ENCODE data around the gene HIVEP1.
"Not testable (repeated sequence)": the region's sequence is repeated elsewhere in the genome, so short reads cannot be mapped to it uniquely, and the experiment has no call there.

HIVEP1 gene

GRCh38 chr6:12129523-12129922 is 117.4 kb downstream of the HIVEP1 start:
- no peak for DNase-seq

GRCh38 chr6:12132351-12133222 is 120.5 kb downstream of the HIVEP1 start:
- no peak for DNase-seq

DNA sequence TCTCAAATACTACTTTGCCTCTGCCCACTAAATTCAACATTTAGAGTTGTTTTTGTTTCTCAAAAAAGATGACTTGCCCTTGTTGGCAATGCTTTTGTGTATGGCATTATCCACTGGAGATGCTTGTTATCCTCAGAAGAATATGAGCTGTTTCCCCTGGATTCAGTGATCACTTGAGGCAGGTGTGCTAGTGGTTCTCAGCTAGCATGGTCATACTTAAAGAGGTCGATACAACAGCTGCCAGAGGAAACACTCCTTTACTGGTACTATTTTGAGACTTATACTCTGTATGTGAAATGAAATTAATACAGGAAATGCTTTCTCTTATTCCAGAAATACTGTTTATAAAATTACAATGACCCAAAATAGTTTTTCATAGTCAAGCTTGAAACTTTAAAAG is 122.5 kb downstream of the HIVEP1 start:
- no peak for DNase-seq

- no peak for DNase-seq
Observed at GRCh38 chr6:12134991-12135390, 122.9 kb downstream of the HIVEP1 start.

GRCh38 chr6:12136905-12137304 is 124.8 kb downstream of the HIVEP1 start:
- DNase-seq: no peak

DNA sequence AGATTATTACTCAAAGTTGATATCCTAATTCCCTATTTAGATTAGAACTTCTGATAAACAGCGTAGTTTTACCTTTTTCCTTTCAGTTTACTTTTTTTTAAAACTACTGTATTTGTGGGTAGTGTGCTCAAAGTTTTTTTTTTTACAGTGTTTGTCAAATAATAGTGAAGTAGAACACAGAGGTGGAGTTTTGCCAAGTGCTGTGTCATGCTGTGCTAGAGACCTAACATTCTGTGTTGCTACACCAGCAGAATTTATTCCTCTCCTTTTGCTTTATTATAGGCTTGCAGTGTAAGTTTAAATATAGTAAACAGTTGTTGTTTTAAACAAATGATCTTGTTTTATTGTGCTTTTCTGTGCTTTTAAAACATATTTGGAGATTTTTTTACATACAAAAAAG is 125.4 kb downstream of the HIVEP1 start:
- DNase-seq: no peak

GRCh38 chr6:12138381-12138780 is 126.3 kb downstream of the HIVEP1 start:
- DNase-seq: no peak

- no peak for DNase-seq
Observed at GRCh38 chr6:12138936-12139335, 126.8 kb downstream of the HIVEP1 start.

DNA sequence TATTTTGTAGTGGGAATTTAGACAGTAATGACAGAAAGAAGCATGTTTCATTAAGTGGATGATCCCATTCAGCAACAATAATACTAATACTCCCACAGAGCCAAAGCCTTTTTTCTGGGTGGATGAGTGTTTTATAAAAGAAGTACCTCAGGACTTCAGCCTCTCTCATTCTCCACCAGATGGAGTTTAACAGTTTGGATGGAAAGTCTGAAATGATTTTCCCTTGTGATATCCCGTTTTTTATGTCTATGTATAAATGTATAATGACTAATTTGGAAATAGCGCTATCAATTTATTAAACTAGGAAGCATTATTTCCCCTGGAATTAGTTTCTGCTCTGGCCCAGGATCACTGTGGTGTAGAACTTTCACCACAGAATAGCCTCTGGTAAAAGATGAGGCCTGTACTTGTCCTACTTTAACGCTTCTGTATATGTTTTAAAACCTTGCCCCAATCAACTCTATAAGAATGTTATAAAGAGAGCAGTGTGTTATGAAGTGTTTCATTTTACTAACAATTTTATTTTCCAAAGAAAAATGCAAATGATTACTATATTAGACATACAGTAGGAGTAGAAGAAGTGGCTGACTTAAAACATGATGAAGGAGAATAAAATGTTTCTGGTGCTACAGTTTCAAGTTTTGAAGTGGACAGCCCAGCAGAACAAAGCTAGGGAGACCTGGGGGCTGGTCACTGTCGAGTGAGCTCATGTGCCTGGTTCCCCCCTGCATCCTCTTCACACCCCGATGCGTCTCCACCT is 135.6 kb downstream of the HIVEP1 start:
- no peak for DNase-seq

- DNase-seq: no peak
Observed at GRCh38 chr6:12148317-12148801, 136.2 kb downstream of the HIVEP1 start.

- DNase-seq: no peak
Observed at GRCh38 chr6:12148841-12149240, 136.7 kb downstream of the HIVEP1 start.

- DNase-seq: no peak
Observed at GRCh38 chr6:12149944-12150510, 137.9 kb downstream of the HIVEP1 start.

DNA sequence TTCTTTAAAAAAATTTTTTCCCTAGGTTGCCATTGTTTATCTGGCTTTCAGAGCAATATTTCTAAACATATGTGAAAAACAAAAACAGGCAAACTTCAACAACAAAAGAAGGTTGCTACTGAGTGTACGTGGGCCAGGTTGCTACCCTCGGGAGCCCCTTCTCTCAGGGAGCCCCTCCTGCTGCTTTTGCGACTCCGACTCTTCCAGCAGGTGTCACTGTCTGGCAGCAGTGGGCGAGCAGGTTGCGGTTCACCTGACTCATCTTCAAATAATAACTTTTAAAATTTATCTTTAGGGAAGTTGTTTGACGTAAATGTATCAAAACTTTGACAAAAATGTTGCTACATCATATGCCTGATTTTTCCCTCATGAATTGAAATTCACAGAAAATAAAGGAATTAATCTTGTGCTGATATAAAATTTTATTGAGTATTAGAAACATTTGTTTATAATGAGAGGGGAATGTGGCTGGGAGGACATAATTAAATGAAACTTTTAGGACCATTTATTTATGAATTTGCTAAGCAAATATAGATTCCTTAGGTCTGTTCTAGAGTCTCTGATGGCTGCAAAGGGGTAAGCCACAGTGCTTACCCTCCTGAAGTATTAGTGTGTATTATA is 138.8 kb downstream of the HIVEP1 start:
- DNase-seq: no peak

GRCh38 chr6:12151433-12151820 is 139.3 kb downstream of the HIVEP1 start:
- DNase-seq: no peak

- no peak for DNase-seq
Observed at GRCh38 chr6:12152023-12152970, 140.2 kb downstream of the HIVEP1 start.

DNA sequence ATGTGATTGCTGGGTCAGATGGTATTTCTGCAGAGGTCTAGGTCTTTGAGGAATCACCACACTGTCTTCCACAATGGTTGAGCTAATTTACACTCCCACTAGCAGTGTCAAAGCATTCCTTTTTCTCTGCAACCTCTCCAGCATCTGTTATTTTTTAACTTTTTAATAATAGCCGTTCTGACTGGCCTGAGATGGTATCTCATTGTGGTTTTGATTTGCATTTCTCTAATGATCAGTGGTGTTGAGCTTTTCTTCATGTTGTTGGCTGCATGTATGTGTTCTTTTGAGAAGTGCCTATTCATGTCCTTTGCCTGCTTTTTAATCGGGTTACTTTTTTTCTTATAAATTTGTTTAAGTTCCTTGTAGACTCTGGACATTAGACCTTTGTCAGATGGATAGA is 143.7 kb downstream of the HIVEP1 start:
- DNase-seq: not testable (repeated sequence)

DNA sequence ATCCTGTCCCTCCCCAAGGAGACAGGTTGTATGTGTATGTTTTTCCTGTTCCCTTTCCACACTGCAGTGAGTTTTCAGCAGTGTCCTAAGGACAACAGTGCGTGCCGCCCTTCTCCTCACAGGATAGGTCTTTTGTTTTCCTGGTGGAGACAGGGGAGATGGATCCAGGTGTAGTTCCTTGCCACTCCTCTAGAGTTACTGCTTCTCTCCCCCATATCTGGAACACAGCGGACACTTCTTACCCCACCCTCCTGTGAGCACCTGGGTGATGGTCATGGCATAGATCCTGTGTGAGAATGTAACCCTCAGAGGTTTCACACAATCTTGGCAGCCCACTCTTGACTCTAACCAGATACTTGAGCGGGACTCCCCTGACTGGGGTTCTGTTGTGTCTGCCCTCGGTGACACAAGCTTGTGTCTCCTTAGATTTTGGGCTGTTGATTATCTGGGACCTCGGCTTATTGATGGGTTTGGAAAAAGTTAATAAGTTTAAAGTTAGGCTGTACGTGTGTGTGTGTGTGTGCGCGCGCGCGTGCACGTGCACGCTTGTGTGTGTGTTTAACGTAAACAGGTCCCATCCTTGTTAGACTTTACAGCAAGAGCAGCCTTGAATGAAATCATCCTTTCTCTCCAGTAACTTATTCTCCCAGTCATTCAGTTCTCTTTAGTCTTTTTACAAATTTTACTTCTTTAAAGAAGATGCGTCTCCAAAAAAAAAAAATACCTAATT is 146.7 kb downstream of the HIVEP1 start:
- no peak for DNase-seq

DNA sequence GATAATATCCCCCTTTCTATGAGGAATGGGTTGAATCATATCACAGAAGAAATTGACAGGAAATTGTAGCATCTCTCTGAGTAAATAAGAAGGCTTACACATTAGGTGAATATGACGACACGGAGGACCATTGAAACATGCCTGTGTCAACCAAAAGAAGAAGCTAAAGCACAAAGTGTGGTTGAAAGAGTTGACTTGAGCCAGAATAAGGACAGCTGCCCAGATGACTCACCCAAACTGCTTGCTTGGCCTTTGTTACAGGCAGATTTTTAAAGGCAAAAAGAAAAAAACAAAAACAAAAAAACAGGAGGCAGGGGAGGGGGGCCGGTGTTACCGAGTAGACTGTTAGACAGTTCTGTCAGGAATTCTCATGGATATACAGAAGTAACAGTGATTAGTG is 148.2 kb downstream of the HIVEP1 start:
- DNase-seq: no peak

GRCh38 chr6:12162213-12162612 is 150.1 kb downstream of the HIVEP1 start:
- no peak for DNase-seq

GRCh38 chr6:12163149-12163548 is 151.0 kb downstream of the HIVEP1 start:
- DNase-seq: no peak
